Spleen (tissue), 7 donors: ENCODE results near the gene ITGA2.

Source experiments
- POLR2A ChIP-seq, 3 donors: fragments of 450-650 bp; IDR thresholded peaks; one replicate each; pipeline ENCODE4 v1.5.1; 2017; ENCODE audit warnings: antibody characterized with exemption in 3 of 3, mild to moderate bottlenecking in 1 of 3
- POLR2AphosphoS5 ChIP-seq, 3 donors: sonication (generic); formaldehyde crosslinking; IDR thresholded peaks; one replicate each; pipeline ENCODE4 v1.5.1; 2017; ENCODE audit warnings: antibody characterized with exemption in 3 of 3
- TF ChIP-seq, protein P1 (sequence below), 11 experiments: fragments of 200-600 bp in 7 of 11; fragments of 450-650 bp in 4 of 11; sonication (generic) in 4 of 11; IDR thresholded peaks in 8 of 11; conservative IDR thresholded peaks in 3 of 11; 1 replicate in 7 of 11; 2 replicates in 4 of 11; pipeline versions ENCODE4 v1.4.0 to v1.8.0; 2016 to 2021; ENCODE audit warnings: antibody characterized with exemption in 11 of 11, inconsistent platforms in 4 of 11, mild to moderate bottlenecking in 1 of 11
- donor health status: DM: no; HTN: no; CAD: no; lungs with moderate emphysema.
- donor health status: DM: no; HTN: no; CAD: no.
- donor health status: DM: no; HTN: no; CAD: no.

DNA sequence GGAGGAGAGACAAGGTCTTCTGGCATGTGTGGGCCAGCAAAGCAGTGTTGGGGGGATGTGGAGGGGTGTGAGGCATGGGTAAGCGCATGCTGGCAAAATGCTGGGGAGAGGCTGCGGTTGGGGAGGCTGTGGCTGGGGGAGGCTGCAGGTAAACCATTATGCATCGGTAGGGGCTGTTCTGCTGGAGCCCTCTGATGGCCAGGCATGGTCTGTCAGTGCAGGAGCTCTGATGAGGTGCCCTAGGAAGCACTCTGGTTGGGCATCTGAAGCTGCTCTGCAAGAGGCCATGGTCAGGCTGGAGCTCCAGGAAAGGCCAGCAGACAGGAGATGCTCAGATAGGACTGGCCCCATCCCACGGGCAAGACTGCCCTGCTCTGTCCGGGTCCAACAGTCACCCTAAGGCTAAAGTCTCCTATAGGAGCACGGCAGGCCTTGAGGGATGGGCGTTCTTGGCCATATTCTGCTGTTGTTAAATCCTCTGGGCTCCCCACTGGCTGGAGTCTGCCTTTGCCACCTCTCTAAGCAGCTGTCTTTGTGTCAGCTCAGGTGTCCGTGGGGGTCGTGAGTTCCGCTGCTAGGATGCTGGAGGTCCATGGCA, 28.7 kb downstream of the ITGA2 start:
- no peak for TF ChIP-seq POLR2AphosphoS5 (IDR thresholded peaks at IDR 0.05)
- TF ChIP-seq, protein P1, sequence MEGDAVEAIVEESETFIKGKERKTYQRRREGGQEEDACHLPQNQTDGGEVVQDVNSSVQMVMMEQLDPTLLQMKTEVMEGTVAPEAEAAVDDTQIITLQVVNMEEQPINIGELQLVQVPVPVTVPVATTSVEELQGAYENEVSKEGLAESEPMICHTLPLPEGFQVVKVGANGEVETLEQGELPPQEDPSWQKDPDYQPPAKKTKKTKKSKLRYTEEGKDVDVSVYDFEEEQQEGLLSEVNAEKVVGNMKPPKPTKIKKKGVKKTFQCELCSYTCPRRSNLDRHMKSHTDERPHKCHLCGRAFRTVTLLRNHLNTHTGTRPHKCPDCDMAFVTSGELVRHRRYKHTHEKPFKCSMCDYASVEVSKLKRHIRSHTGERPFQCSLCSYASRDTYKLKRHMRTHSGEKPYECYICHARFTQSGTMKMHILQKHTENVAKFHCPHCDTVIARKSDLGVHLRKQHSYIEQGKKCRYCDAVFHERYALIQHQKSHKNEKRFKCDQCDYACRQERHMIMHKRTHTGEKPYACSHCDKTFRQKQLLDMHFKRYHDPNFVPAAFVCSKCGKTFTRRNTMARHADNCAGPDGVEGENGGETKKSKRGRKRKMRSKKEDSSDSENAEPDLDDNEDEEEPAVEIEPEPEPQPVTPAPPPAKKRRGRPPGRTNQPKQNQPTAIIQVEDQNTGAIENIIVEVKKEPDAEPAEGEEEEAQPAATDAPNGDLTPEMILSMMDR (IDR thresholded peaks at IDR 0.05 in 8 of 11, conservative IDR thresholded peaks at IDR 0.05 in 3 of 11), result no peak
- no peak for TF ChIP-seq POLR2A (IDR thresholded peaks at IDR 0.05)
